22Rv1 (cell line): ENCODE data around the gene TGFB1.

Experiments used
- H3K27ac ChIP-seq: fragments of 450-650 bp; 2 replicates; pipeline ENCODE4 v1.5.1; 2017
- CTCF ChIP-seq: fragments of 450-650 bp; IDR thresholded peaks from 2 replicates; pipeline ENCODE4 v1.5.1; 2017; ENCODE audit warnings: mild to moderate bottlenecking
- ZFX ChIP-seq: fragments of 450-650 bp; IDR thresholded peaks from 2 replicates; pipeline ENCODE4 v1.6.1; 2017; ENCODE audit warnings: antibody characterized with exemption, borderline replicate concordance

Gene TGFB1

GRCh38 chr19:41324921-41325639 lies 28.6 kb downstream of the TGFB1 start:
- TF ChIP-seq ZFX (no peak), CTCF (no peak)
- no peak overlapping the region for H3K27ac ChIP-seq

GRCh38 chr19:41324231-41324702 lies 29.5 kb downstream of the TGFB1 start:
- TF ChIP-seq CTCF, result no peak
- no peak for TF ChIP-seq ZFX
- peak overlapping the region; percentile 13; the same call in 1 of the 2 replicates for H3K27ac ChIP-seq

GRCh38 chr19:41323430-41324125 lies 30.1 kb downstream of the TGFB1 start:
- H3K27ac ChIP-seq, result no peak overlapping the region
- TF ChIP-seq CTCF, result no peak
- no peak for TF ChIP-seq ZFX

GRCh38 chr19:41323023-41323422 lies 30.7 kb downstream of the TGFB1 start:
- H3K27ac ChIP-seq, result no peak overlapping the region
- TF ChIP-seq CTCF (no peak), ZFX (no peak)

- no peak overlapping the region for H3K27ac ChIP-seq
- TF ChIP-seq CTCF (no peak), ZFX (no peak)
These were observed 31.3 kb downstream of the TGFB1 start for GRCh38 chr19:41322451-41322850.

GRCh38 chr19:41321600-41322270 lies 32.0 kb downstream of the TGFB1 start:
- TF ChIP-seq CTCF, result peak; percentile 64
- no peak for TF ChIP-seq ZFX
- no peak overlapping the region for H3K27ac ChIP-seq

- H3K27ac ChIP-seq, result no peak overlapping the region
- TF ChIP-seq ZFX, result no peak
- no peak for TF ChIP-seq CTCF
These were observed 32.5 kb downstream of the TGFB1 start for GRCh38 chr19:41321204-41321599.
